Activated CD4-positive, alpha-beta T cell treated with anti-CD3 and anti-CD28 coated beads, Interleukin-2, Interleukin-6, amounts not matched to agents 100 ng/mL and 50 ng/mL, durations not matched to agents 16 hours and 8 hours (primary cell): ENCODE data around the gene ZGLP1.
"Not testable (repeated sequence)": the region's sequence is repeated elsewhere in the genome, so short reads cannot be mapped to it uniquely, and the experiment has no call there.

Experiments used
- DNase-seq: peaks from one replicate; pipeline ENCODE4 v3.0.0-alpha.2; 2020

The ZGLP1 gene

DNA sequence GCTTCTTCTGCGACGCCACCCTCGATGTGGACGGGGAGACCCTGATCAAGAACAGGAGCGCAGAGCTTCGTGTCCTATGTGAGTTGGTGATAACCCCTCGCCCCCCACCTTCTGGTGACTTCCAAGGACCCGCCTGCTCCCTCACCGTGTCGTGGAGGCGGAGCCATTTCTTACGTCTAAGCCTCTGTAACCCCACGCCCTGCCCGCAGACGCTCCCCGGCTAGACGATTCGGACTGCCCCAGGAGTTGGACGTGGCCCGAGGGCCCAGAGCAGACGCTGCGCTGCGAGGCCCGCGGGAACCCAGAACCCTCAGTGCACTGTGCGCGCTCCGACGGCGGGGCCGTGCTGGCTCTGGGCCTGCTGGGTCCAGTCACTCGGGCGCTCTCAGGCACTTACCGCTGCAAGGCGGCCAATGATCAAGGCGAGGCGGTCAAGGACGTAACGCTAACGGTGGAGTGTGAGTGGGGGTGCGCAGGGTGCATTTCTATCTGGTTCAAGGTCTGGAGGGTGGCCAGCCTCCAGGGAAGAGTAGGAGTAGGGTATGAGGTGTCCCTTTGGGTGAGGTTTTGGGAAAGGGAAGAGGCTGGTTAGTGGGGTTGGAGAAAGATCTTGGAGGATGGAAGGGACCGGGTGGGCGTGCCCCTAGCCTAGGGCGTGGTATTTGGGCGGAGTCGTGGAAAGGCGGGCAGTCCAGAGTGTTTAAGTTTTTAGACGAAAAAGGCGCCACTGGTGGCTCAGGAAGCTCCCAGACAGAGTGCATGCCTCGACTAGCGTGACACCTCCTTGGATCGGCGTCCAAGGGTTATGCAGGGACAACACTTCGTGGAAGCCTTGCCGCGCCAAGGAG lies 16.6 kb downstream of the ZGLP1 start:
- no peak for DNase-seq

DNA sequence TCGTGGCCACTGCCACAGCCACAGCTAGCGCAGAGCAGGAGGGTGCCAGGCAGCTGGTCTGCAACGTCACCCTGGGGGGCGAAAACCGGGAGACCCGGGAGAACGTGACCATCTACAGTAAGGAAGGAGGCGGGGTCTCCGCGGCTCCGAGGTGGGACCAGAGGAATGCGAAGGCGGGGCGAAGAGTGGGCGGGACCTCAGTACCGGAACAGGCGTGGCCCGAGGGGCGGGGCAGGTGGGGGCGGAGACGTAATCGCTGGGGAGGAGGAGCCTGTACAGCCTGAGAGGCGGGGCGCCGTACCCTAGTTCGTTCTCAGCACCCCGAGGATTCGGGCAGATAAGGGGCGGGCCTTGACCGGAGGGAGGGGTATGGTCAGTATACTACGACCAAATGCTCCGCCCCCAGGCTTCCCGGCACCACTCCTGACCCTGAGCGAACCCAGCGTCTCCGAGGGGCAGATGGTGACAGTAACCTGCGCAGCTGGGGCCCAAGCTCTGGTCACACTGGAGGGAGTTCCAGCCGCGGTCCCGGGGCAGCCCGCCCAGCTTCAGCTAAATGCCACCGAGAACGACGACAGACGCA lies 17.3 kb downstream of the ZGLP1 start:
- DNase-seq = peak; percentile 85

DNA sequence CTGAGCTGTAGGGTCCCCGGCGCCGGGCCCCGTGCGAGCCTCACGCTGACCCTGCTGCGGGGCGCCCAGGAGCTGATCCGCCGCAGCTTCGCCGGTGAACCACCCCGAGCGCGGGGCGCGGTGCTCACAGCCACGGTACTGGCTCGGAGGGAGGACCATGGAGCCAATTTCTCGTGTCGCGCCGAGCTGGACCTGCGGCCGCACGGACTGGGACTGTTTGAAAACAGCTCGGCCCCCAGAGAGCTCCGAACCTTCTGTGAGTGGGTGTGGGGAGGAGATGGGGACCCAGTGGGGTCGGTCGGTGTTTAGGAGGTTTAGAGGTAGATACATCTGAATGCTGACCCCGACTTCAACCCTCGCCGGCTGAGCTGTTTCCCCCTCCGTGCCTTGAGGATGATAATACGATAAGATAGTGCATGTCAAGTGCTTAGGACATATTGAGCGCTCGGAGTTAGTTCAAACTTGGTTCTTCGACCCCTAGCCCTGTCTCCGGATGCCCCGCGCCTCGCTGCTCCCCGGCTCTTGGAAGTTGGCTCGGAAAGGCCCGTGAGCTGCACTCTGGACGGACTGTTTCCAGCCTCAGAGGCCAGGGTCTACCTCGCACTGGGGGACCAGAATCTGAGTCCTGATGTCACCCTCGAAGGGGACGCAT lies 17.9 kb downstream of the ZGLP1 start:
- no peak for DNase-seq

DNA sequence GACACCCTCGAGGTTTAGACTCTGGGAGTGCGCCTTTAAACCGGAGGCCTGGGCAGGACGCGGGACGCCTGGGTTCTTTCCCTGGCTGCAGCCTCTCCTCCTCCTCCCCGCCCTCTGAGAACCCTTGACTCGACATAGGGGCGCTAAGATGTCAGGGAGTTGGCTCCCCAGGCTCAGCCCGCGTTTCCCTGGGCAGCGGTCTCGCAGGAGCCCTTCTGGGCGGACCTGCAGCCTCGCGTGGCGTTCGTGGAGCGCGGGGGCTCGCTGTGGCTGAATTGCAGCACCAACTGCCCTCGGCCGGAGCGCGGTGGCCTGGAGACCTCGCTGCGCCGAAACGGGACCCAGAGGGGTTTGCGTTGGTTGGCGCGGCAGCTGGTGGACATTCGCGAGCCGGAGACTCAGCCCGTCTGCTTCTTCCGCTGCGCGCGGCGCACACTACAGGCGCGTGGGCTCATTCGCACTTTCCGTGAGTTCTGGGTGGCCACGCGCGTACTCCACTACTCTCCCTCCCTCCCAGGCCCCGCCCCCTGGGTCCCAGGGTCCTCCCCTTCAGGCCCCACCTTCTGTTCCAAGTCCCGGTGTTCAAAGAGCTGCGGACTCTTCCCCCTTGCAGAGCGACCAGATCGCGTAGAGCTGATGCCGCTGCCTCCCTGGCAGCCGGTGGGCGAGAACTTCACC lies 18.6 kb downstream of the ZGLP1 start:
- DNase-seq = peak; percentile 65

DNA sequence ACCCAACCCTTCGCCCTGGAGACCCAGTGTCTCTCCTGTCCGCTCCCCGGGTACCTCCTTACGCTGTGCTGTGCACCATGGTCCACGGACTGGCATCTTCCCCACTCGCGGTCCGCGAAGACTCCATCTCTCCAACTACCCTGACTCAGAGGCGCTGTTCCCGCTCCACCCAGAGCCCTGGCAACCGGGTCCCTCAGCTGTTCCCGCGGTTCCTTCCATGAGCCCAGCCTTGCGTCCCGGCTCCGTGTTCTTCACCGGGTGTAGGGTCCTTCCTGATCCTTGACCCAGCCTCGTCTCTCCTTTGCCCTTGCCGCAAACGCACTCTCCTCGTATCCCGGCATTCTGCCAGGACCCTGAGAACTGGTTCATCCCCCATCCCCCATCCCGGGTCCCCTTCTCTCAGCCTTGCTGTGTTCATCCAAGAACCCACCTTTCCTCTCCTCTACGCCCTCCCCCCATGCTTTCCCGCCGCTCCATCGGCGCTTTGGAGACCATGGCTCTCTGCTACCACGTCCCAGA lies 19.2 kb downstream of the ZGLP1 start:
- DNase-seq = no peak

DNA sequence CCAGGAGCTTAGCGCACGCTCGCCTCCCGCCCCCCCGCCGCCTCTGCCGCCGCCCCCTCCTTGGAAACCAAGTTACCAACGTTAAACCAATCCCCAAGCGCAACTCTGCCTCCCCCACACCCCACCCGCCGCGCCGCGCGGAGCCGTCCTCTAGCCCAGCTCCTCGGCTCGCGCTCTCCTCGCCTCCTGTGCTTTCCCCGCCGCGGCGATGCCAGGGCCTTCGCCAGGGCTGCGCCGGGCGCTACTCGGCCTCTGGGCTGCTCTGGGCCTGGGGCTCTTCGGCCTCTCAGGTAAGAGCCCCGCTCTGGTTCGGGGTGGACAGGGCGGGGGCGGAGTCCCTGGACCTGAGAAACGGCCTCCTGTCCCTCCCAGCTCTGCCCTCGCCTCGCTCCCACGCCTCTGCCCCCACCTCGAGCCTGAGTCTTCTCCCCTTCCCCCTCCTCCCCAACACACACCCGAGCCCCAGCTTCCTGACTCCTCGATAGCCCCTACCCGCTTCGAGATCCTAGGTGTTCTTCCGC lies 19.7 kb downstream of the ZGLP1 start, which contains the start of gene ICAM5:
Gene ICAM5 (plus strand): TSS at position 117 of the 521 bp plus-strand sequence. CDS start 92 bp downstream, at position 209.
- DNase-seq = peak; percentile 32

DNA sequence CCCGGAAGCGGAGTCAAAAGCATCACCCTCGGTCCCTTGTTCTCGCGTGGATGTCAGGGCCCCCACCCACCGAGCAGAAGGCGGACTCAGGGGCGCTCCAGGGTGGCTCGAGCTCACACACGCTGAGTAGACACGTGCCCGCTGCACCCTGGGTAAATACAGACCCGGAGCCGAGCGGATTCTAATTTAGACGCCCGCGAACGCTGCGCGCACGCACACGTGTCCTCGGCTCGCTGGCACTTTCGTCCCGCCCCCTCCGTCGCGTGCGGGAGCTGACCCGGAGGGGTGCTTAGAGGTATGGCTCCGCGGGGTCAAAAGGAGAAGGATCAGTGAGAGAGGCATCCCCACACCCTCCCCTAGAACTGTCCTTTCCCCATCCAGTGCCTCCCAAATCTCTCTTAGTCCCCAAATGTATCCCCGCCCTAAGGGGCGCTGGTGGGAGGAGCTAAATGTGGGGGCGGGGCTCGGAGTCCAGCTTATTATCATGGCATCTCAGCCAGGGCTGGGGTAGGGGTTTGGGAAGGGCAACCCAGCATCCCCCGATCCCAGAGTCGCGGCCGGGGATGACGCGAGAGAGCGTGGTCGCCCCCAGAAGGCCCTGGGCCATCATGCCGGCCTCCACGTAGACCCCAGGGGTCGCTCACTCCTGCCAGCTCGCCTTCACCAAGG lies 20.3 kb downstream of the ZGLP1 start:
- DNase-seq = peak; percentile 78

DNA sequence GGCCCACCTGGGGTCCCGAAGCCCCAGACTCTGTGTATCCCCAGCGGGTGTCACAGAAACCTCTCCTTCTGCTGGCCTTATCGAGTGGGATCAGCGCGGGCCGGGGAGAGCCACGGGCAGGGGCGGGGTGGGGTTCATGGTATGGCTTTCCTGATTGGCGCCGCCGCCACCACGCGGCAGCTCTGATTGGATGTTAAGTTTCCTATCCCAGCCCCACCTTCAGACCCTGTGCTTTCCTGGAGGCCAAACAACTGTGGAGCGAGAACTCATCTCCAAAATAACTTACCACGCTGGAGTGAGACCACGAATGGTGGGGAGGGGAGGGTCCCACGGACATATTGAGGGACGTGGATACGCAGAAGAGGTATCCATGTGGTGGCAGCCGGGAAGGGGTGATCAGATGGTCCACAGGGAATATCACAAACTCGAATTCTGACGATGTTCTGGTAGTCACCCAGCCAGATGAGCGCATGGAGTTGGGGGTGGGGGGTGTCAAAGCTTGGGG lies 20.9 kb downstream of the ZGLP1 start:
- DNase-seq = peak; percentile 66

DNA sequence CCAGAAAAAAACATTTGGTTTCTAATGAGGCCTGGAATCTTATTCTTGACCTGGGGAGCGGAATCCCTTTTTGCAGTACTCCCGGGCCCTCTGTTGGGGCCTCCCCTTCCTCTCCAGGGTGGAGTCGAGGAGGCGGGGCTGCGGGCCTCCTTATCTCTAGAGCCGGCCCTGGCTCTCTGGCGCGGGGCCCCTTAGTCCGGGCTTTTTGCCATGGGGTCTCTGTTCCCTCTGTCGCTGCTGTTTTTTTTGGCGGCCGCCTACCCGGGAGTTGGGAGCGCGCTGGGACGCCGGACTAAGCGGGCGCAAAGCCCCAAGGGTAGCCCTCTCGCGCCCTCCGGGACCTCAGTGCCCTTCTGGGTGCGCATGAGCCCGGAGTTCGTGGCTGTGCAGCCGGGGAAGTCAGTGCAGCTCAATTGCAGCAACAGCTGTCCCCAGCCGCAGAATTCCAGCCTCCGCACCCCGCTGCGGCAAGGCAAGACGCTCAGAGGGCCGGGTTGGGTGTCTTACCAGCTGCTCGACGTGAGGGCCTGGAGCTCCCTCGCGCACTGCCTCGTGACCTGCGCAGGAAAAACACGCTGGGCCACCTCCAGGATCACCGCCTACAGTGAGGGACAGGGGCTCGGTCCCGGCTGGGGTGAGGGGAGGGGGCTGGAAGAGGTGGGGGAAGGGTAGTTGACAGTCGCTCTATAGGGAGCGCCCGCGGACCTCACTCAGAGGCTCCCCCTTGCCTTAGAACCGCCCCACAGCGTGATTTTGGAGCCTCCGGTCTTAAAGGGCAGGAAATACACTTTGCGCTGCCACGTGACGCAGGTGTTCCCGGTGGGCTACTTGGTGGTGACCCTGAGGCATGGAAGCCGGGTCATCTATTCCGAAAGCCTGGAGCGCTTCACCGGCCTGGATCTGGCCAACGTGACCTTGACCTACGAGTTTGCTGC lies 22.5 kb downstream of the ZGLP1 start, which contains the start of gene ICAM4:
Gene ICAM4 (plus strand): TSS at position 153 of the 935 bp plus-strand sequence. CDS start 58 bp downstream, at position 211.
- peak; percentile 55 for DNase-seq

DNA sequence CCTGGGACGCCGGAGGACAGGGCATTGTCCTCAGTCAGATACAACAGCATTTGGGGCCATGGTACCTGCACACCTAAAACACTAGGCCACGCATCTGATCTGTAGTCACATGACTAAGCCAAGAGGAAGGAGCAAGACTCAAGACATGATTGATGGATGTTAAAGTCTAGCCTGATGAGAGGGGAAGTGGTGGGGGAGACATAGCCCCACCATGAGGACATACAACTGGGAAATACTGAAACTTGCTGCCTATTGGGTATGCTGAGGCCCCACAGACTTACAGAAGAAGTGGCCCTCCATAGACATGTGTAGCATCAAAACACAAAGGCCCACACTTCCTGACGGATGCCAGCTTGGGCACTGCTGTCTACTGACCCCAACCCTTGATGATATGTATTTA lies 24.2 kb downstream of the ZGLP1 start:
- no peak for DNase-seq

DNA sequence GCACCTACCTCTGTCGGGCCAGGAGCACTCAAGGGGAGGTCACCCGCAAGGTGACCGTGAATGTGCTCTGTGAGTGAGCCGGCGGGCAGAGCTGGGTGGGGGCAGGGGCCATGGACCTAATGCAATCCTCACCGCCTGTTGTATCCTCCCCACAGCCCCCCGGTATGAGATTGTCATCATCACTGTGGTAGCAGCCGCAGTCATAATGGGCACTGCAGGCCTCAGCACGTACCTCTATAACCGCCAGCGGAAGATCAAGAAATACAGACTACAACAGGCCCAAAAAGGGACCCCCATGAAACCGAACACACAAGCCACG lies 24.7 kb downstream of the ZGLP1 start:
- no peak for DNase-seq

DNA sequence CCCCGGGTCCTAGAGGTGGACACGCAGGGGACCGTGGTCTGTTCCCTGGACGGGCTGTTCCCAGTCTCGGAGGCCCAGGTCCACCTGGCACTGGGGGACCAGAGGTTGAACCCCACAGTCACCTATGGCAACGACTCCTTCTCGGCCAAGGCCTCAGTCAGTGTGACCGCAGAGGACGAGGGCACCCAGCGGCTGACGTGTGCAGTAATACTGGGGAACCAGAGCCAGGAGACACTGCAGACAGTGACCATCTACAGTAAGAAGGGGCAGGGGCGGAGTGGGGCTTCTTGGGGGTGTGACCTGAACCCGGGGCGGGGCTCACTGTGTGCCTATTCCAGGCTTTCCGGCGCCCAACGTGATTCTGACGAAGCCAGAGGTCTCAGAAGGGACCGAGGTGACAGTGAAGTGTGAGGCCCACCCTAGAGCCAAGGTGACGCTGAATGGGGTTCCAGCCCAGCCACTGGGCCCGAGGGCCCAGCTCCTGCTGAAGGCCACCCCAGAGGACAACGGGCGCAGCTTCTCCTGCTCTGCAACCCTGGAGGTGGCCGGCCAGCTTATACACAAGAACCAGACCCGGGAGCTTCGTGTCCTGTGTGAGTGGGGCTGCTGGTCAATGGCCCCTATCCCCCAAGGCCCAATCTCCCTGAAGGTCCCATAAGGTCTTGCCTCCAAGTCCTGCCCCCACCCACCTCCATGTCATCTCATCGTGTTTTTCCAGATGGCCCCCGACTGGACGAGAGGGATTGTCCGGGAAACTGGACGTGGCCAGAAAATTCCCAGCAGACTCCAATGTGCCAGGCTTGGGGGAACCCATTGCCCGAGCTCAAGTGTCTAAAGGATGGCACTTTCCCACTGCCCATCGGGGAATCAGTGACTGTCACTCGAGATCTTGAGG lies 25.3 kb downstream of the ZGLP1 start:
- DNase-seq = no peak

DNA sequence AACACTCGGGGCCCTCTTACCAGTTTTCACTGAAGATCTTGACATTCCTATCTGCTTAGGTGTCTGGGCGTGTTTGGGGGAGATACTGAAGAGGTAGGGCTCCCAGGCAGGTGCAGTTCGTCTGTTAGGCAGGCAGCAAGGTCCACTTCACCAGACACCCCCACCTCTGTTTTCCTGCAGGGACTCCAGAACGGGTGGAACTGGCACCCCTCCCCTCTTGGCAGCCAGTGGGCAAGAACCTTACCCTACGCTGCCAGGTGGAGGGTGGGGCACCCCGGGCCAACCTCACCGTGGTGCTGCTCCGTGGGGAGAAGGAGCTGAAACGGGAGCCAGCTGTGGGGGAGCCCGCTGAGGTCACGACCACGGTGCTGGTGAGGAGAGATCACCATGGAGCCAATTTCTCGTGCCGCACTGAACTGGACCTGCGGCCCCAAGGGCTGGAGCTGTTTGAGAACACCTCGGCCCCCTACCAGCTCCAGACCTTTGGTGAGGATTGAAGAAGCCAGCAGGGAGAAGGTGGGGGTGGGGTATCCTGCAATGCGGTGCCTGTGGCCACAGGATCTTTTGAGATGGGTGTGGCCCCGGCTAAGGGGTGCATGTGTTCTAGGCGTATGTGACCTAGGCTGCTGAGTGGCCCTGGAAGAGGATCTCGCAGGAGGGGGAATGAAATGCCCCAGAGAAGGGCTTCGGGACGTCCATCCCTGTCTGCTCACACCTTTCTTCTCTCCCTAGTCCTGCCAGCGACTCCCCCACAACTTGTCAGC lies 26.1 kb downstream of the ZGLP1 start:
- DNase-seq = no peak

DNA sequence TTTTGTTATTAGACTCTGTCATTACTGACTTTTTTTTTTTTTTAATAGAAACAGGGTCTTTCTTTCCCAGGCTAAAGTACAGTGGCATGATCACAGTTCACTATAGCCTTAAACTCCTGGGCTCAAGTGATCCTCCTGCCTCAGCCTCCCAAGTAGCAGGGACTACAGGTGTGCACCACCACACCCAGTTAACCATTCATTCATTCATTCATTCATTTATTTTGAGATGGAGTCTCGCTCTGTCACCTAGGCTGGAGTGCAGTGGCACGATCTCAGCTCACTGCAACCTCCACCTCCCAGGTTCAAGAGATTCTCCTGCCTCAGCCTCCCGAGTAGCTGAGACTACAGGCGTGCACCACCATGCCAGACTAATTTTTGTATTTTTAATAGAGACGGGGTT lies 27.6 kb downstream of the ZGLP1 start:
- DNase-seq = not testable (repeated sequence)

DNA sequence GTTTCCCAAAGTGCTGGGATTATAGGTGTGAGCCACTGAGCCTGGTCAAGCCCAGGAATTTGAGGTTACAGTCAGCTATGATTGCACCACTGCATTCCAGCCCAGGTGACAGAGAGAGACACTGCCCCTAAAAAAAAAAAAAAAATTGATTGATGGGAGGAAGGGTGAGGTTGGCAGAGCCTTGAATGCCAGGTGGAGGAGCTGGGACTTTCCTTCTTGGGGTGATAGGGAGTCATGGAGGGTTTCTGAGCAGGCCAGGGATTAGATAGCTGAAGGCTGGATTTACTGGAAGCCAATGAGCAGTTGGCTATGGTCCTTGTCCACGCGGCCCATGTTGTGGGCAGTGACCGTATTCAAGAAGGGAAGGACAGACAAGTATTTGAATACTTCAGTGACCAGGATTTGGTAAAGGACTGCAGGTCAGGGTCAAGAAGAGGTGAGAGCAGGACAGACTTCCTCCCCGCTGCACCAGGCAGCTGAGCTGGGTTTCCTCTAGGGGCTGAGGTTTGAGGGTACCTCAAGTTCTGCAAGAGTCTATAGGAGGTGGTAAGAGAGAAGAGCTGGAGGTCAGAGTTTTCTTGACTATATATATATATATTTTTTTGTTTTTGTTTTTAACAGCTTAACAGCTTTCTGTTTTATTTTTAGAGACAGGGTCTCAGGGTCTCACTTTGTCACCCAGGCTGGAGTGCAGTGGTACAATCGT lies 29.7 kb downstream of the ZGLP1 start:
- no peak for DNase-seq

DNA sequence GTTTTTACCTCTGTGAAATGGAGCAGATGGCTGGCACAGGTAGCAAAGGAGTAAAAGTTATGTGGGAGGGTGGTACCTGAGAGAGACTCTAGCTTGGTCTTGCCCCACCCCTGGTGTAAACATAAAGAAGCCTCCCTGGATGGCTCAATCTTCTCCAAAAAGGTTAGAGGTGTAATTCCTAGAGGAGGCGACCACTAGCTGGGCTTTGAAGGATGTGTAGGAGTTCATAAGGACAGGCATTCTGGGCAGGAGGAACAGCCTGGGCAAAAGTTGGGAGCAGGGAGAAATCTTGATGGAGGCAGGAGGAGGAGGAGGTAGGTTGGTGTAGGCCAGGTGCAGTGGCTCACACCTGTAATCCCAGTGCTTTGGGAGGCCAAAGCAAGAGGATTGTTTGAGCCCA lies 30.7 kb downstream of the ZGLP1 start:
- DNase-seq = no peak

DNA sequence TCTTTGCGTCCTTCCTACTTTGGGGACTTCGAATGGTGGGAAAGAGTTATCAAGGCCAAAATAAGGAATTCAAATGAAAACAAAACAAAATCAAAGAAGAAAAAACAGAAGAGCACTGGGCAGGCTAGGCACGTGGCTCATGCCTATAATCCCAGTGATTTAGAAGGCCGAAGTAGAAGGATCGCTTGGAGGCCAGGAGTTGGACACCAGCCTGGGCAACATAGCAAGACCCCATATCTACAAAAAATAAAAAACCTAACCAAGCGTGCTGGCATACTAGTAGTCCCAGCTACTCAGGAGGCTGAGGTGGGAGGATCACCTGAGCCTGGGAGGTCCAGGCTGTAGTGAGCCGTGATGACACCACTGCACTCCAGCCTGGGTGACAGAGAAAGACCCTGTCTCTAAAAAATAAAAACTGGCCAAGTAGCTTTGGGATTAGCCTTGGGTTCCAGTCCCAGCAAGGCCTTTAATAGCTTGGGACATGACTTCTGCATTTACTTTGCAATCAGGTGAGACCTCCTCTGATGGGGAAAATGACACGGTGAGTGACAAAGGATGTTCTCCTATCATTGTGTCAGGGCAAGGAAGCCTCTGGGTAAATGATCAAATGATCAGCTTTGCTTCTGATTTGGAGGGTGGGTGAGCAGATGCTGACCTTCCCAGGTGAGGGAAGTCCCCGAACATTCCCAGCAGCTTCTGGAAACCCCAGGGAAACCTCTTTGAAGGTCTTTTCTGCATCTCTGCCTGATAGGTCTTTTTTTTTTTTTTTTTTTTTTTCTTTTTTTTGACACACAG lies 31.6 kb downstream of the ZGLP1 start:
- no peak for DNase-seq

DNA sequence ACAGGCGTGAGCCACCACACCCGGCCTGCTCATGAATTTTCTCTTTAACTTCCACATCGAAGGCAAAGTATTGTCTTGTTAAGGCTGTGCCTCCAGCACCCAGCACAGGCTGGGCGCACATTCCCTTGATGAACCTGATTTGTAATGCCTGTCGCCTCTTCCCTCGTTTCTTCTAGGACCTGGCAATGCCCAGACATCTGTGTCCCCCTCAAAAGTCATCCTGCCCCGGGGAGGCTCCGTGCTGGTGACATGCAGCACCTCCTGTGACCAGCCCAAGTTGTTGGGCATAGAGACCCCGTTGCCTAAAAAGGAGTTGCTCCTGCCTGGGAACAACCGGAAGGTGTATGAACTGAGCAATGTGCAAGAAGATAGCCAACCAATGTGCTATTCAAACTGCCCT lies 35.0 kb downstream of the ZGLP1 start:
- no peak for DNase-seq
